HCT116 (cell line): Measurements from ENCODE around the gene DARS1.

ENCODE experiments used
- ATF3 ChIP-seq: IDR thresholded peaks from 2 replicates; pipeline ENCODE4 v1.6.1; 2012
- CTCF ChIP-seq, 3 experiments: fragments of 200-600 bp in 1 of 3; sonication (generic) in 1 of 3; IDR thresholded peaks in 2 of 3; conservative IDR thresholded peaks in 1 of 3; 2 replicates each; pipeline ENCODE4 v1.5.1; 2012 to 2017; ENCODE audit warnings: low read depth in 2 of 3, low read length in 2 of 3, antibody characterized with exemption in 1 of 3, borderline replicate concordance in 1 of 3, control low read depth in 1 of 3, mild to moderate bottlenecking in 1 of 3, mixed read lengths in 1 of 3, mixed run types in 1 of 3, moderate library complexity in 1 of 3; ENCODE audit not compliant: insufficient read depth in 1 of 3
- EGR1 ChIP-seq: IDR thresholded peaks from 2 replicates; pipeline ENCODE4 v1.6.1; 2012; ENCODE audit warnings: low read depth
- EZH2 ChIP-seq: fragments of 200-600 bp; sonication (generic); IDR thresholded peaks from 2 replicates; pipeline ENCODE4 v1.6.1; 2017; ENCODE audit warnings: antibody characterized with exemption, mixed run types
- EZH2phosphoT487 ChIP-seq: fragments of 200-600 bp; IDR thresholded peaks from 2 replicates; pipeline ENCODE4 v1.6.1; 2018; ENCODE audit warnings: antibody characterized with exemption, borderline replicate concordance
- POLR2A ChIP-seq: IDR thresholded peaks from 2 replicates; pipeline ENCODE4 v1.7.0; 2011; ENCODE audit warnings: borderline replicate concordance; ENCODE audit not compliant: insufficient read depth, insufficient read length; ENCODE audit errors: extremely low read depth
- POLR2AphosphoS5 ChIP-seq: IDR thresholded peaks from 2 replicates; pipeline ENCODE4 v1.6.1; 2011; ENCODE audit warnings: mild to moderate bottlenecking, low read depth, low read length, moderate library complexity
- RAD21 ChIP-seq: IDR thresholded peaks from 2 replicates; pipeline ENCODE4 v1.6.1; 2012; ENCODE audit warnings: low read depth, mild to moderate bottlenecking
- SRF ChIP-seq: IDR thresholded peaks from 2 replicates; pipeline ENCODE4 v1.6.1; 2012; ENCODE audit warnings: low read depth
- YY1 ChIP-seq: IDR thresholded peaks from 2 replicates; pipeline ENCODE4 v1.6.1; 2011; ENCODE audit warnings: low read length, low read depth, moderate library complexity, mild to moderate bottlenecking; ENCODE audit not compliant: insufficient replicate concordance; ENCODE audit errors: extremely low read depth
- ZFX ChIP-seq: fragments of 450-650 bp; IDR thresholded peaks from 2 replicates; pipeline ENCODE4 v1.6.1; 2017
- TF ChIP-seq, protein P1 (sequence below): IDR thresholded peaks from 2 replicates; pipeline ENCODE4 v1.6.1; 2011; ENCODE audit warnings: mild to moderate bottlenecking, low read length, moderate library complexity; ENCODE audit not compliant: insufficient replicate concordance; ENCODE audit errors: extremely low read depth
- TF ChIP-seq, protein P2 (sequence below): IDR thresholded peaks from 2 replicates; pipeline ENCODE4 v1.6.1; 2012; ENCODE audit warnings: low read depth

GRCh38 chr2:135876066-135876711 is 109.2 kb downstream of the DARS1 start, which contains the start of gene MCM6:
- TF ChIP-seq EZH2 (no peak), POLR2A (no peak), CTCF (IDR thresholded peaks at IDR 0.05 in 2 of 3, conservative IDR thresholded peaks at IDR 0.05 in 1 of 3; ENCODE audit: borderline replicate concordance in 1 of 3, insufficient read depth in 1 of 3, low read depth in 2 of 3, low read length in 2 of 3) (no peak), ATF3 (no peak), POLR2AphosphoS5 (peak; percentile 67), EZH2phosphoT487 (no peak), RAD21 (no peak), ZFX (peak; percentile 74), EGR1 (peak; percentile 78), SRF (peak; percentile 59; the same call in 1 of the 2 replicates), YY1 (peak; percentile 6)
- TF ChIP-seq, protein P1, sequence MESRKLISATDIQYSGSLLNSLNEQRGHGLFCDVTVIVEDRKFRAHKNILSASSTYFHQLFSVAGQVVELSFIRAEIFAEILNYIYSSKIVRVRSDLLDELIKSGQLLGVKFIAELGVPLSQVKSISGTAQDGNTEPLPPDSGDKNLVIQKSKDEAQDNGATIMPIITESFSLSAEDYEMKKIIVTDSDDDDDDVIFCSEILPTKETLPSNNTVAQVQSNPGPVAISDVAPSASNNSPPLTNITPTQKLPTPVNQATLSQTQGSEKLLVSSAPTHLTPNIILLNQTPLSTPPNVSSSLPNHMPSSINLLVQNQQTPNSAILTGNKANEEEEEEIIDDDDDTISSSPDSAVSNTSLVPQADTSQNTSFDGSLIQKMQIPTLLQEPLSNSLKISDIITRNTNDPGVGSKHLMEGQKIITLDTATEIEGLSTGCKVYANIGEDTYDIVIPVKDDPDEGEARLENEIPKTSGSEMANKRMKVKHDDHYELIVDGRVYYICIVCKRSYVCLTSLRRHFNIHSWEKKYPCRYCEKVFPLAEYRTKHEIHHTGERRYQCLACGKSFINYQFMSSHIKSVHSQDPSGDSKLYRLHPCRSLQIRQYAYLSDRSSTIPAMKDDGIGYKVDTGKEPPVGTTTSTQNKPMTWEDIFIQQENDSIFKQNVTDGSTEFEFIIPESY = no peak
- TF ChIP-seq, protein P2, sequence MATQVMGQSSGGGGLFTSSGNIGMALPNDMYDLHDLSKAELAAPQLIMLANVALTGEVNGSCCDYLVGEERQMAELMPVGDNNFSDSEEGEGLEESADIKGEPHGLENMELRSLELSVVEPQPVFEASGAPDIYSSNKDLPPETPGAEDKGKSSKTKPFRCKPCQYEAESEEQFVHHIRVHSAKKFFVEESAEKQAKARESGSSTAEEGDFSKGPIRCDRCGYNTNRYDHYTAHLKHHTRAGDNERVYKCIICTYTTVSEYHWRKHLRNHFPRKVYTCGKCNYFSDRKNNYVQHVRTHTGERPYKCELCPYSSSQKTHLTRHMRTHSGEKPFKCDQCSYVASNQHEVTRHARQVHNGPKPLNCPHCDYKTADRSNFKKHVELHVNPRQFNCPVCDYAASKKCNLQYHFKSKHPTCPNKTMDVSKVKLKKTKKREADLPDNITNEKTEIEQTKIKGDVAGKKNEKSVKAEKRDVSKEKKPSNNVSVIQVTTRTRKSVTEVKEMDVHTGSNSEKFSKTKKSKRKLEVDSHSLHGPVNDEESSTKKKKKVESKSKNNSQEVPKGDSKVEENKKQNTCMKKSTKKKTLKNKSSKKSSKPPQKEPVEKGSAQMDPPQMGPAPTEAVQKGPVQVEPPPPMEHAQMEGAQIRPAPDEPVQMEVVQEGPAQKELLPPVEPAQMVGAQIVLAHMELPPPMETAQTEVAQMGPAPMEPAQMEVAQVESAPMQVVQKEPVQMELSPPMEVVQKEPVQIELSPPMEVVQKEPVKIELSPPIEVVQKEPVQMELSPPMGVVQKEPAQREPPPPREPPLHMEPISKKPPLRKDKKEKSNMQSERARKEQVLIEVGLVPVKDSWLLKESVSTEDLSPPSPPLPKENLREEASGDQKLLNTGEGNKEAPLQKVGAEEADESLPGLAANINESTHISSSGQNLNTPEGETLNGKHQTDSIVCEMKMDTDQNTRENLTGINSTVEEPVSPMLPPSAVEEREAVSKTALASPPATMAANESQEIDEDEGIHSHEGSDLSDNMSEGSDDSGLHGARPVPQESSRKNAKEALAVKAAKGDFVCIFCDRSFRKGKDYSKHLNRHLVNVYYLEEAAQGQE = no peak
